ENCODE measurements around the gene ACTN1.

DNA sequence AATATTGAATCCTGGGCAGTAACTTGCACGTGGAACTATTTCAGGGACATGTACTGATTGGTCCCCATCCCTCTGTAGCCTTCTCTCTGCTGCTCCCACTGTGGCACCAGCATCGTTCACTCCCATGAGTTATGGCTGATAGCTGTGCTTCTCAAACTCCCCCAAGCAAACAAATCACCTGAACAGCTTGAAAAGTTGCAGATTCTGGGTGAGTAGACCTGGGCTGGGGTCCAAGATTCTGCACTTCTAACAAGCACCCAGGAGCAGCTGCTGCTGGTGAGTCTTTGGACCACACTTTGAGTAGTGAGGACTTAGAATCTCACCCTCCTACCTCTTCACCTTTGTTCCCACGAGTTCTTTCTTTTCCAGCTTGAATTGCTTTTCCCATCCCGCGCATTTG, 136.8 kb downstream of the ACTN1 start:
- TF ChIP-seq, protein P1, sequence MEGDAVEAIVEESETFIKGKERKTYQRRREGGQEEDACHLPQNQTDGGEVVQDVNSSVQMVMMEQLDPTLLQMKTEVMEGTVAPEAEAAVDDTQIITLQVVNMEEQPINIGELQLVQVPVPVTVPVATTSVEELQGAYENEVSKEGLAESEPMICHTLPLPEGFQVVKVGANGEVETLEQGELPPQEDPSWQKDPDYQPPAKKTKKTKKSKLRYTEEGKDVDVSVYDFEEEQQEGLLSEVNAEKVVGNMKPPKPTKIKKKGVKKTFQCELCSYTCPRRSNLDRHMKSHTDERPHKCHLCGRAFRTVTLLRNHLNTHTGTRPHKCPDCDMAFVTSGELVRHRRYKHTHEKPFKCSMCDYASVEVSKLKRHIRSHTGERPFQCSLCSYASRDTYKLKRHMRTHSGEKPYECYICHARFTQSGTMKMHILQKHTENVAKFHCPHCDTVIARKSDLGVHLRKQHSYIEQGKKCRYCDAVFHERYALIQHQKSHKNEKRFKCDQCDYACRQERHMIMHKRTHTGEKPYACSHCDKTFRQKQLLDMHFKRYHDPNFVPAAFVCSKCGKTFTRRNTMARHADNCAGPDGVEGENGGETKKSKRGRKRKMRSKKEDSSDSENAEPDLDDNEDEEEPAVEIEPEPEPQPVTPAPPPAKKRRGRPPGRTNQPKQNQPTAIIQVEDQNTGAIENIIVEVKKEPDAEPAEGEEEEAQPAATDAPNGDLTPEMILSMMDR (IDR thresholded peaks at IDR 0.05; ENCODE audit: poor library complexity): no peak
- no peak for TF ChIP-seq EZH2 (IDR thresholded peaks at IDR 0.05; ENCODE audit: borderline replicate concordance)

All from hepatocyte (in vitro differentiated cells).